A549 (cell line): ENCODE results near the gene LCN12. TPM values are rescaled to one million over a fixed set of nuclear protein-coding genes. Genes with fewer than 3 reads are reported as not detected.

Experiments
- ATAC-seq, 2 experiments: fragments of 200-7000 bp in 1 of 2; fragments of >200 bp in 1 of 2; cut with Nextera tagmentation in 1 of 2; cut with Tn5 transposase in 1 of 2; 3 replicates each; pipeline versions ENCODE4 v1.8.0 to v1.9.1; 2018 to 2020; ENCODE audit warnings: mild to moderate bottlenecking in 1 of 2, moderate library complexity in 1 of 2
- CTCF ChIA-PET: fragments of 300-600 bp; sonication (Branson Sonifier 250); formaldehyde crosslinking; extraction: SDS; loops from one replicate; lab custom pipeline; 2021; ENCODE audit warnings: antibody characterized with exemption, inconsistent platforms; lab: Yijun Ruan, JAX
- POLR2A ChIA-PET: fragments of 350-600 bp; formaldehyde crosslinking; extraction: SDS; loops from one replicate; lab custom pipeline; 2021; ENCODE audit warnings: antibody characterized with exemption, inconsistent platforms; lab: Yijun Ruan, JAX
- DNase-seq, 2 experiments: peaks; one replicate each; pipeline versions ENCODE4 v3.0.0 to v3.0.0-alpha.2; 2011 to 2016; ENCODE audit warnings: low read depth in 1 of 2, low spot score in 1 of 2
- FAIRE-seq: peaks from 2 replicates; lab custom pipeline; 2011; peaks lifted over from hg19 to GRCh38; lab: Jason Lieb, UNC
- H3K27ac ChIP-seq, 2 experiments: fragments of >200 bp; sonication (Bioruptor Twin); formaldehyde crosslinking; 3 replicates each; pipeline ENCODE4 v1.5.1; 2016 to 2017
- H3K4me1 ChIP-seq: fragments of >200 bp; sonication (Bioruptor Twin); formaldehyde crosslinking; 3 replicates; pipeline ENCODE4 v1.6.1; 2016
- H3K4me2 ChIP-seq: fragments of >200 bp; sonication (Bioruptor Twin); formaldehyde crosslinking; 3 replicates; pipeline ENCODE4 v1.6.1; 2016
- H3K4me3 ChIP-seq: fragments of >200 bp; sonication (Bioruptor Twin); formaldehyde crosslinking; 3 replicates; pipeline ENCODE4 v1.5.1; 2016
- H3K9me3 ChIP-seq: fragments of >200 bp; sonication (Bioruptor Twin); formaldehyde crosslinking; 3 replicates; pipeline ENCODE4 v1.6.1; 2016
- ATOH8 ChIP-seq: fragments of 250-450 bp; sonication (Bioruptor Pico); IDR thresholded peaks from 2 replicates; pipeline ENCODE4 v1.5.0; 2020; ENCODE audit warnings: low read depth, mild to moderate bottlenecking, moderate library complexity
- BCL3 ChIP-seq: fragments of >200 bp; sonication (Bioruptor Twin); formaldehyde crosslinking; IDR thresholded peaks from 3 replicates; pipeline ENCODE4 v1.6.1; 2016
- CBX8 ChIP-seq: fragments of 200-600 bp; sonication (generic); IDR thresholded peaks from 2 replicates; pipeline ENCODE4 v1.6.1; 2016
- CHD2 ChIP-seq: fragments of 150-350 bp; IDR thresholded peaks from 2 replicates; pipeline ENCODE4 v1.6.1; 2014; ENCODE audit warnings: low read length; ENCODE audit not compliant: partially characterized antibody
- E2F6 ChIP-seq: IDR thresholded peaks from 2 replicates; pipeline ENCODE4 v1.6.1; 2012; ENCODE audit warnings: low read depth, borderline replicate concordance
- HEYL ChIP-seq: fragments of 250-450 bp; sonication (Bioruptor Pico); IDR thresholded peaks from 2 replicates; pipeline ENCODE4 v1.8.0; 2021; ENCODE audit warnings: mild to moderate bottlenecking, moderate library complexity
- HMGXB4 ChIP-seq: fragments of 250-450 bp; sonication (Bioruptor Pico); IDR thresholded peaks from 2 replicates; pipeline ENCODE4 v1.5.0; 2021; ENCODE audit warnings: mild to moderate bottlenecking, moderate library complexity, borderline replicate concordance
- HOXB5 ChIP-seq: fragments of 250-450 bp; sonication (Bioruptor Pico); IDR thresholded peaks from 2 replicates; pipeline ENCODE4 v1.5.0; 2020; ENCODE audit warnings: mild to moderate bottlenecking, moderate library complexity
- JUN ChIP-seq, 2 experiments: fragments of >200 bp; sonication (Bioruptor Twin); formaldehyde crosslinking; IDR thresholded peaks; 2 replicates in 1 of 2; 3 replicates in 1 of 2; pipeline ENCODE4 v1.6.1; 2016 to 2017
- KDM5A ChIP-seq: fragments of 200-600 bp; sonication (generic); IDR thresholded peaks from 2 replicates; pipeline ENCODE4 v1.6.1; 2016; ENCODE audit warnings: antibody characterized with exemption, mild to moderate bottlenecking
- MAX ChIP-seq: IDR thresholded peaks from 2 replicates; pipeline ENCODE4 v1.6.1; 2012
- MYC ChIP-seq: IDR thresholded peaks from 2 replicates; pipeline ENCODE4 v1.6.1; 2012; ENCODE audit warnings: mild to moderate bottlenecking, inconsistent platforms, low read length, improper control_type of control experiment, borderline replicate concordance
- NR3C1 ChIP-seq: fragments of >200 bp; sonication (Bioruptor Twin); formaldehyde crosslinking; IDR thresholded peaks from 3 replicates; pipeline ENCODE4 v1.6.1; 2017
- PHF8 ChIP-seq: fragments of 200-600 bp; sonication (generic); IDR thresholded peaks from 2 replicates; pipeline ENCODE4 v1.6.1; 2016; ENCODE audit warnings: low read depth, mild to moderate bottlenecking, antibody characterized with exemption, moderate library complexity, borderline replicate concordance
- POLR2A ChIP-seq: IDR thresholded peaks from 2 replicates; pipeline ENCODE4 v1.6.1; 2012; ENCODE audit warnings: mild to moderate bottlenecking, low read length
- RFX5 ChIP-seq: fragments of 450-650 bp; IDR thresholded peaks from 2 replicates; pipeline ENCODE4 v1.7.1; 2014; ENCODE audit warnings: antibody characterized with exemption, mild to moderate bottlenecking, moderate library complexity
- WGBS: methylation state at CpG from one replicate; pipeline ENCODE4 v1.1.6; 2017; ENCODE audit errors: missing lambda C conversion rate; 5-methylcytosine and 5-hydroxymethylcytosine counted together
- polyA plus RNA-seq, 4 experiments: library from polyadenylated mRNA; depleted of rRNA in 3 of 4; stranded (reverse); fragments of >200 nt; fragmentation: RNase III in 1 of 4; extraction: RNeasy Plus Mini Kit Qiagen cat#74134 plus additional on column Dnase treatment in 1 of 4; gene quantifications; 2 replicates in 3 of 4; 3 replicates in 1 of 4; pipeline ENCODE4 v1.2.3, GENCODE V29; 2011 to 2017

LCN12 gene
- polyA plus RNA-seq, 2 of the 4 experiments (the other 2 are of a cell fraction) = 0.74 to 3.0 TPM

- CTCF ChIA-PET = interaction anchor here (0.9 to 4.7 kb wide), 6 partner anchors 39 to 148 kb away, joined by 3 to 29 read pairs (median 6); partner anchors contain the start of genes ABCA2 and AJM1
- no peak for FAIRE-seq
- H3K9me3 ChIP-seq = peaks cover 3% of the 10 kb centered on the region; the same call in 1 of the 3 replicates
- H3K27ac ChIP-seq = peak overlapping the region; percentile 21 to 97; a peak in 3 of 6 replicates
- 81% methylated on average over 10 of the region's 10 CpGs for WGBS
- TF ChIP-seq KDM5A = no peak
- TF ChIP-seq RFX5 = no peak
- no peak for TF ChIP-seq NR3C1
- TF ChIP-seq CHD2 = no peak
- no peak for TF ChIP-seq HEYL
- H3K4me3 ChIP-seq = no peak overlapping the region
- POLR2A ChIA-PET = interaction anchor here (1.9 kb wide), 1 partner anchor 96 kb away, joined by 6 read pairs; the partner anchor contains the start of gene MAN1B1
- ATAC-seq = no peak
- H3K4me2 ChIP-seq = 0 out of 3 replicates have a peak overlapping the region, but pooled peaks have one; percentile 10
- H3K4me1 ChIP-seq = peaks cover 27% of the 10 kb centered on the region
- no peak for DNase-seq
Measured at GRCh38 chr9:136990242-136990911, 38.3 kb downstream of the LCN12 start.

GRCh38 chr9:136991993-136992818, 40.1 kb downstream of the LCN12 start, which contains the start of gene PAXX:
Gene PAXX (plus strand): TSS chr9:136992422. CDS start chr9:136992444, 22 bp downstream.
- peaks cover 45% of the 10 kb centered on the region for H3K4me1 ChIP-seq
- TF ChIP-seq E2F6 = peak; percentile 89
- TF ChIP-seq PHF8 = peak; percentile 23; the same call in 1 of the 2 replicates
- peak; percentile 49; the same call in 1 of the 2 replicates for TF ChIP-seq MYC
- peak; percentile 60; the same call in 1 of the 2 replicates for TF ChIP-seq HOXB5
- peak; percentile 65 for TF ChIP-seq POLR2A
- TF ChIP-seq CBX8 = no peak
- 0 out of 3 replicates have a peak, but pooled peaks have one; percentile 71 for TF ChIP-seq BCL3
- peak; percentile 89 for TF ChIP-seq MAX
- TF ChIP-seq JUN (IDR thresholded peaks at IDR 0.05) = peak in 1 of 2 experiments; percentile 83; a peak in 2 of 5 replicates
- no peak for TF ChIP-seq ATOH8
- TF ChIP-seq HMGXB4 (CRISPR knock-in tag) = no peak
- ATAC-seq (peak; percentile 74 to 82), FAIRE-seq (no peak), DNase-seq (peak; percentile 88 to 94)
- H3K4me2 ChIP-seq = peak within 1 kb of the TSS; percentile 95
- CTCF ChIA-PET = interaction anchor here (0.6 to 6.6 kb wide), 14 partner anchors 13 to 149 kb away, joined by 3 to 34 read pairs (median 4); partner anchors contain the start of genes ABCA2 and NPDC1
- WGBS = 0% methylated on average over 19 of the region's 92 CpGs
- H3K9me3 ChIP-seq = peaks cover 3% of the 10 kb centered on the region; the same call in 1 of the 3 replicates
- peak within 1 kb of the TSS; percentile 89 for H3K4me3 ChIP-seq
- peak within 1 kb of the TSS; percentile 91 to 97 for H3K27ac ChIP-seq
- POLR2A ChIA-PET = interaction anchor here (0.6 to 1.9 kb wide), 22 partner anchors 8 to 407 kb away, joined by 3 to 20 read pairs (median 5); partner anchors contain the start of gene MAN1B1
